Measurements from ENCODE around the gene MAST4.
A peak's percentile ranks its signal among the peaks of the same experiment; 100 is the strongest.
"Not testable (repeated sequence)": the region's sequence is repeated elsewhere in the genome, so short reads cannot be mapped to it uniquely, and the experiment has no call there.

Gene MAST4

GRCh38 chr5:67160272-67160671 lies 564.1 kb downstream of the MAST4 start:
- DNase-seq (ENCODE audit: low read depth in 3 of 3): no peak

DNA sequence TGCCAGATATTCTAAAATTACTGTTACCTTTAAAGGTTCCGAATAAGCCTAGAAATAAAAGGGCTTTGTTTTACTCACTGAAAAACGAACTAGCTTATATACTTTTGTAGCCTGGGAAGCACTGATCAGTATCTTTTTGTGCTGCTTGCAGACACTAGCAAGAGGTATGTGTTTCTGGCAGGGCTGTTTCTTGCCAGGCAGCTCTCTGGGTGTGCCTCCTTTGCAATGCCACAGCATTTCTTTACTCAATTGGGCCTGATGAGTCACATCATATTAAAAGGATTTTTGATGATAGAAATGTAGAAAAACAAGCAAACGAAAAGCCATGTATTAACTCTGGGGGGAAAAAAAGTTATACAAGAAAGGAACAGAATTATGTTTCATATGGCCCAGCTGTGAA lies 564.8 kb downstream of the MAST4 start:
- peak in 1 of 3 experiments; percentile 26 for DNase-seq (ENCODE audit: low read depth in 3 of 3)

DNA sequence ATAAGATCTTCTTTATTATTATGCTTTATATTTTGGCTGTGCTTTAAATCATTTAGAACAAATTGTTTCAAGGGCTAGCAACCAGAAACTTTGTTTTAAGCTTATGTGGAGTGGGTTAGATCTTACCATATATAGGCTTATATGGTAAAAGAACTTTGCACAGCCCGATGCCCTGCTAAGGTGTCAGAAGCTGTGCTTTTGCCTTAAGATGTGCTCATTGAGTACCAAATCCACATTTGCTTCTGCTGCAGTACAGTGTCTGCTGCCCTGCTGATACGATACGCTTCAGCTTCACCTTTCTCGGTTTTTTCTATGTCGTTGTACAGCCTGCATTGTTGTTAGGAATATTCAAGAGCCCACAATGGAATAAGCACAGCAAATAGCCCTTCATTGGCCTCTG lies 565.6 kb downstream of the MAST4 start:
- DNase-seq (ENCODE audit: low read depth in 3 of 3): no peak

- DNase-seq (ENCODE audit: low read depth in 3 of 3): no peak
Observed at GRCh38 chr5:67163231-67163756, 567.1 kb downstream of the MAST4 start.

DNA sequence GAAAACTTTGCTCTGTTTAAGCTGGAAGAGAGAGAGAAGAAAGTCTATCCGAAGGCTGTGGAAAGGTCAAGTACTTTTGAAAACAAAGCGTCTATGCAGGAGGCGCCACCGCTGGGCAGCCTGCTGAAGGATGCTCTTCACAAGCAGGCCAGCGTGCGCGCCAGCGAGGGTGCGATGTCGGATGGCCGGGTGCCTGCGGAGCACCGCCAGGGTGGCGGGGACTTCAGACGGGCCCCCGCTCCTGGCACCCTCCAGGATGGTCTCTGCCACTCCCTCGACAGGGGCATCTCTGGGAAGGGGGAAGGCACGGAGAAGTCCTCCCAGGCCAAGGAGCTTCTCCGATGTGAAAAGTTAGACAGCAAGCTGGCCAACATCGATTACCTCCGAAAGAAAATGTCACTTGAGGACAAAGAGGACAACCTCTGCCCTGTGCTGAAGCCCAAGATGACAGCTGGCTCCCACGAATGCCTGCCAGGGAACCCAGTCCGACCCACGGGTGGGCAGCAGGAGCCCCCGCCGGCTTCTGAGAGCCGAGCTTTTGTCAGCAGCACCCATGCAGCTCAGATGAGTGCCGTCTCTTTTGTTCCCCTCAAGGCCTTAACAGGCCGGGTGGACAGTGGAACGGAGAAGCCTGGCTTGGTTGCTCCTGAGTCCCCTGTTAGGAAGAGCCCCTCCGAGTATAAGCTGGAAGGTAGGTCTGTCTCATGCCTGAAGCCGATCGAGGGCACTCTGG lies 567.8 kb downstream of the MAST4 start:
- no peak for DNase-seq (ENCODE audit: low read depth in 3 of 3)

- no peak for DNase-seq (ENCODE audit: low read depth in 3 of 3)
Observed at GRCh38 chr5:67164856-67165525, 568.8 kb downstream of the MAST4 start.

DNA sequence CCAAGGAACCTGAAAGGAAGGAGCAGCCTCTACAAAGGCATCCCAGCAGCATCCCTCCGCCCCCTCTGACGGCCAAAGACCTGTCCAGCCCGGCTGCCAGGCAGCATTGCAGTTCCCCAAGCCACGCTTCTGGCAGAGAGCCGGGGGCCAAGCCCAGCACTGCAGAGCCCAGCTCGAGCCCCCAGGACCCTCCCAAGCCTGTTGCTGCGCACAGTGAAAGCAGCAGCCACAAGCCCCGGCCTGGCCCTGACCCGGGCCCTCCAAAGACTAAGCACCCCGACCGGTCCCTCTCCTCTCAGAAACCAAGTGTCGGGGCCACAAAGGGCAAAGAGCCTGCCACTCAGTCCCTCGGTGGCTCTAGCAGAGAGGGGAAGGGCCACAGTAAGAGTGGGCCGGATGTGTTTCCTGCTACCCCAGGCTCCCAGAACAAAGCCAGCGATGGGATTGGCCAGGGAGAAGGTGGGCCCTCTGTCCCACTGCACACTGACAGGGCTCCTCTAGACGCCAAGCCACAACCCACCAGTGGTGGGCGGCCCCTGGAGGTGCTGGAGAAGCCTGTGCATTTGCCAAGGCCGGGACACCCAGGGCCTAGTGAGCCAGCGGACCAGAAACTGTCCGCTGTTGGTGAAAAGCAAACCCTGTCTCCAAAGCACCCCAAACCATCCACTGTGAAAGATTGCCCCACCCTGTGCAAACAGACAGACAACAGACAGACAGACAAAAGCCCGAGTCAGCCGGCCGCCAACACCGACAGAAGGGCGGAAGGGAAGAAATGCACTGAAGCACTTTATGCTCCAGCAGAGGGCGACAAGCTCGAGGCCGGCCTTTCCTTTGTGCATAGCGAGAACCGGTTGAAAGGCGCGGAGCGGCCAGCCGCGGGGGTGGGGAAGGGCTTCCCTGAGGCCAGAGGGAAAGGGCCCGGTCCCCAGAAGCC lies 569.6 kb downstream of the MAST4 start:
- peak; percentile 57 to 63 (median 61) for DNase-seq (ENCODE audit: low read depth in 3 of 3)

DNA sequence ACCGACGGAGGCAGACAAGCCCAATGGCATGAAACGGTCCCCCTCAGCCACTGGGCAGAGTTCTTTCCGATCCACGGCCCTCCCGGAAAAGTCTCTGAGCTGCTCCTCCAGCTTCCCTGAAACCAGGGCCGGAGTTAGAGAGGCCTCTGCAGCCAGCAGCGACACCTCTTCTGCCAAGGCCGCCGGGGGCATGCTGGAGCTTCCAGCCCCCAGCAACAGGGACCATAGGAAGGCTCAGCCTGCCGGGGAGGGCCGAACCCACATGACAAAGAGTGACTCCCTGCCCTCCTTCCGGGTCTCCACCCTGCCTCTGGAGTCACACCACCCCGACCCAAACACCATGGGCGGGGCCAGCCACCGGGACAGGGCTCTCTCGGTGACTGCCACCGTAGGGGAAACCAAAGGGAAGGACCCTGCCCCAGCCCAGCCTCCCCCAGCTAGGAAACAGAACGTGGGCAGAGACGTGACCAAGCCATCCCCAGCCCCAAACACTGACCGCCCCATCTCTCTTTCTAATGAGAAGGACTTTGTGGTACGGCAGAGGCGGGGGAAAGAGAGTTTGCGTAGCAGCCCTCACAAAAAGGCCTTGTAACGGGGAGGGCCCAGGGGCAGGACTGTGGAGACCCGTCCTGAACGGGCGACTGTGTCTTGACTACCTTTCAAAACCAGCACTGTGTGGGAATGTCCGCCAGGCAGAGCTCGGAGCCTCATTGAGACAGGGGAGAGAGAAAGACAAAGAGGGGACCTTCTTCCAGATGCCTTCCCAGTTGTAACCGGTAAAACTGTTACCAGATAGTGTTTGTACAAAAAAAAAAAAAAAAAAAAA lies 570.5 kb downstream of the MAST4 start:
- peak; percentile 27 to 50 (median 29) for DNase-seq (ENCODE audit: low read depth in 3 of 3)

DNA sequence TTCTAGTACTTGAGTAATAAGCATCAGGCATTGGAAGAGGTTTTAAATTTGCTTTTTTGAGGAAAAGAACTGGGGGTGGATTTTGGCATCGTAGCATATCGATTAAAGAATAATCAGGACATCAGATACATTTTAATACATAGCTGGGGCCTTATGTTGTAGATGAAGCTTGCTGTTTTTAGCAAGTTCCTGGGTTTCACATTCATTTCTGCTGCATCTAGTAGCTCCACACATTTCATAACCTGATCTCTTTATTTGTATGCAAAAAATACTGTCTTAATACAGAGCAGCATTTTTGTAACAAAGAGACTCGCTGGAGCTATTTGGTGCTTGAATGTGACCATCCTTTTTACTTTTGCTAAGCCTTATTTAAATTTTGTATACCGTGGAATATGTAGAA lies 571.9 kb downstream of the MAST4 start:
- no peak for DNase-seq (ENCODE audit: low read depth in 3 of 3)

- no peak for DNase-seq (ENCODE audit: low read depth in 3 of 3)
Observed at GRCh38 chr5:67170767-67171166, 574.6 kb downstream of the MAST4 start.

DNA sequence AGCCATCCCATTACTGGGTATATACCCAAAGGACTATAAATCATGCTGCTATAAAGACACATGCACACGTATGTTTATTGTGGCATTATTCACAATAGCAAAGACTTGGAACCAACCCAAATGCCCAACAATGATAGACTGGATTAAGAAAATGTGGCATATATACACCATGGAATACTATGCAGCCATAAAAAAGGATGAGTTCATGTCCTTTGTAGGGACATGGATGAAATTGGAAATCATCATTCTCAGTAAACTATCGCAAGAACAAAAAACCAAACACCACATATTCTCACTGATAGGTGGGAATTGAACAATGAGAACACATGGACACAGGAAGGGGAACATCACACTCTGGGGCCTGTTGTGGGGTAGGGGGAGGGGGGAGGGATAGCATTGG lies 577.2 kb downstream of the MAST4 start:
- not testable (repeated sequence) for DNase-seq (ENCODE audit: low read depth in 3 of 3)

DNA sequence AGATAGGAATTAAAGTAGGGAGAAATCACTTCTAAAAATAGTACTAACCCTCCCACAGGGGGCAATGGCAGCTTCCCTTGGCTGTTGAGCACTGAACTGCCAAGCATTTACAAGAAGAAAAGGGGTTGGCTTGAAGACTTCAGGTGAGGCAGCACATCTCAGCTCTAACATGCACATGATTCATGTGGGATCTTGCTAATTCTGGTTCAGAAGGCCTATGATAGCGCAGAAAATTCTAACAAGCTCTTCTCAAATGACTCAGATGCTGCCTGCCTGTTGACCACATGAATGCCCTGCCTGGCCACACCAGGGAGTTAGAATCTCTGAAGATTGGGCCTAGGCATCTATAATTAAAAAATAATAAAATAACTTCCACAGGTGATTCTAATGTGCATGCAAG lies 577.8 kb downstream of the MAST4 start:
- no peak for DNase-seq (ENCODE audit: low read depth in 3 of 3)

GRCh38 chr5:67176936-67177335 lies 580.7 kb downstream of the MAST4 start:
- DNase-seq (ENCODE audit: low read depth in 3 of 3): no peak

- DNase-seq (ENCODE audit: low read depth in 3 of 3): no peak
Observed at GRCh38 chr5:67178085-67178484, 581.9 kb downstream of the MAST4 start.

DNA sequence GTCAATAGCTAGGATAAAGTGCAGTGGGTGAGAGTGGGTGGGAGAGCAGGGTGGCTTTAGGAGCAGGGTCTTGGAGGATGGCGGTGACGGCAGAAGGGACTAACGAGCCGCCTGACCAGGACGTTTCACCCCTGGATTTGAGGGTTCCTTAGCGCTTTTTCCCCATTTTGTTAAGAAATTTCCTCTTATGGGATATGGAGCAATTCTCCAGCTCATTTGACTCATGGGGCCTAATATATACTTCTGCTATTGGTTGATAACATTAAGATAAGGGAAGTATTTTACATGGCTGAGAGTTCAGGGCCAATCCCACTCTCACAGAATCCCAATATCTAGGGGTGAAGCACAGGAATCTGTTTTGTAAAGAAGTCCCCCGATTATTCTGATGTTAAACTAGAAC lies 582.8 kb downstream of the MAST4 start:
- no peak for DNase-seq (ENCODE audit: low read depth in 3 of 3)

GRCh38 chr5:67179697-67180361 lies 583.6 kb downstream of the MAST4 start:
- DNase-seq (ENCODE audit: low read depth in 3 of 3): no peak

GRCh38 chr5:67181648-67182221 lies 585.5 kb downstream of the MAST4 start:
- DNase-seq (ENCODE audit: low read depth in 3 of 3): no peak

DNA sequence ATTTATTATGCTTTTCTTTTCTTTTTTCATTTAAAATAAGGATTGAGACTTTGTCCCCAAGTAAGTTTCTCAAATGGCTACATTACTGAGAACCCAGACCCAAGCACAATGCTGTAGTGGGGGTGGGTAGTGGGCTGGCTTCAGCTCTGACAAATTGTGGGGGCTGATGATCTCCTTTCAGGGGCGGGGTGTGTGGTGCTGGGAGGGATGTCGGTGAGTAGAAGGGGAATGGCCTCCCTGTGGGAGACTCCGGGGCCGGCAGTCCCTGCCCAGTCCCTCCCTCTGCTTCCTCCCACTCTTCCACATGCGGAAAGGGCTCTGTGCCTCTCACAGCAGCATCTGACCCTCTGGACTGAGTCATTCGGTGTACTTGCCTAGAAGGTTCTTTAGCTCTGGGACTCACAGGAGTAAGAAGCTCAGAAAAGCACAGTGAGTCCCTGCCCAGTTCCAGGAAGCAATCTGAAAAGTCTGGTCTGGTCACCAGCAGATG lies 586.2 kb downstream of the MAST4 start:
- no peak for DNase-seq (ENCODE audit: low read depth in 3 of 3)

DNA sequence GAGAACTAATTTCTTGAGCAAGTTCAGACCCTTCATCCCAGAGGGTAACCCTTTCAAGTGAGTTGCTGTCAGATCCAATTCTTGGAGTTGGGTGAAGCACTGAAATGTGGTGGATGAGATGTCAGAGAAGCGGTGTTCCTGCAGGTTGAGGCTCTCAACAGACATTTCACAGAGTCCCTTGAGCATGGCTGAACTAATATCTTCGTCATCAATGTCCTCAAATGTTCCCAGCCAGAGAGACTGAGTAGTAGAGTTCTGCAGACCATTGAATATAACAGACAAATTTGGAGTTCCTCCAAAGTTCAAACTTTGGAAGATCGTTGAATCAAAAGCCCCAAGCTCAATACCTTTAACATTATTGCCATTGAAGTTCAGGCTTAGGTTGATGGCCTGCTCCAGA lies 587.7 kb downstream of the MAST4 start:
- DNase-seq (ENCODE audit: low read depth in 3 of 3): no peak
